KMS-11 (cell line): ENCODE results near the gene CFAP74.

Source experiments
- H2AFZ ChIP-seq: fragments of 200-600 bp; sonication (generic); 2 replicates; pipeline ENCODE4 v1.6.1; 2016; ENCODE audit warnings: antibody characterized with exemption, mixed run types, low read depth
- H3K27ac ChIP-seq: fragments of 200-600 bp; sonication (generic); 2 replicates; pipeline ENCODE4 v1.6.1; 2016; ENCODE audit warnings: mild to moderate bottlenecking, mixed run types
- H3K27me3 ChIP-seq: fragments of 200-600 bp; sonication (generic); 2 replicates; pipeline ENCODE4 v1.6.1; 2017; ENCODE audit warnings: mild to moderate bottlenecking, low read depth, mixed run types, moderate library complexity; ENCODE audit not compliant: insufficient read depth
- H3K36me3 ChIP-seq: fragments of 200-600 bp; sonication (generic); 2 replicates; pipeline ENCODE4 v1.6.1; 2017; ENCODE audit warnings: mild to moderate bottlenecking, mixed run types; ENCODE audit not compliant: insufficient read depth
- H3K4me1 ChIP-seq: fragments of 200-600 bp; sonication (generic); 2 replicates; pipeline ENCODE4 v1.6.1; 2016; ENCODE audit warnings: mild to moderate bottlenecking, low read depth, mixed run types; ENCODE audit not compliant: poor library complexity, severe bottlenecking
- H3K4me2 ChIP-seq: fragments of 200-600 bp; sonication (generic); 2 replicates; pipeline ENCODE4 v1.7.0; 2016; ENCODE audit warnings: mild to moderate bottlenecking, mixed run types
- H3K4me3 ChIP-seq: fragments of 200-600 bp; sonication (generic); IDR thresholded peaks from 2 replicates; pipeline ENCODE4 v1.6.1; 2017; ENCODE audit warnings: low read depth, low read length, mixed read lengths; ENCODE audit not compliant: insufficient read depth
- H3K79me2 ChIP-seq: fragments of 200-600 bp; sonication (generic); 2 replicates; pipeline ENCODE4 v1.6.1; 2016; ENCODE audit warnings: low read depth, mixed run types; ENCODE audit not compliant: insufficient read depth
- H3K9ac ChIP-seq: fragments of 200-600 bp; sonication (generic); 2 replicates; pipeline ENCODE4 v1.6.1; 2016; ENCODE audit warnings: mild to moderate bottlenecking, mixed run types
- H4K20me1 ChIP-seq: fragments of 200-600 bp; sonication (generic); 2 replicates; pipeline ENCODE4 v1.6.1; 2016; ENCODE audit warnings: mild to moderate bottlenecking, mixed run types; ENCODE audit not compliant: insufficient read depth
- CTCF ChIP-seq: fragments of 200-600 bp; sonication (generic); conservative IDR thresholded peaks from 2 replicates; pipeline ENCODE4 v1.6.1; 2017; ENCODE audit warnings: low read depth, mild to moderate bottlenecking, antibody characterized with exemption, low read length, moderate library complexity, mixed read lengths

The CFAP74 gene

GRCh38 chr1:1967151-1967550, 36.4 kb downstream of the CFAP74 start:
- Histone ChIP-seq H3K4me3 (no peak overlapping the region), H4K20me1 (no peaks in the 10 kb centered on the region), H3K79me2 (no peaks in the 10 kb centered on the region), H3K36me3 (no peaks in the 10 kb centered on the region), H3K27me3 (peaks cover 64% of the 10 kb centered on the region), H3K9ac (no peak overlapping the region), H2AFZ (no peak overlapping the region), H3K4me1 (no peaks in the 10 kb centered on the region), H3K27ac (no peak overlapping the region), H3K4me2 (no peak overlapping the region)
- TF ChIP-seq CTCF, result no peak

- H3K27ac ChIP-seq, result no peak overlapping the region
- no peak overlapping the region for H2AFZ ChIP-seq
- H4K20me1 ChIP-seq, result no peaks in the 10 kb centered on the region
- peaks cover 70% of the 10 kb centered on the region for H3K27me3 ChIP-seq
- no peaks in the 10 kb centered on the region for H3K79me2 ChIP-seq
- H3K4me2 ChIP-seq, result no peak overlapping the region
- H3K36me3 ChIP-seq, result no peaks in the 10 kb centered on the region
- no peaks in the 10 kb centered on the region for H3K4me1 ChIP-seq
- TF ChIP-seq CTCF, result no peak
- no peak overlapping the region for H3K4me3 ChIP-seq
- H3K9ac ChIP-seq, result no peak overlapping the region
Measured at GRCh38 chr1:1966071-1966740, 37.4 kb downstream of the CFAP74 start.

- Histone ChIP-seq H3K9ac (no peak overlapping the region), H3K36me3 (no peaks in the 10 kb centered on the region), H3K4me3 (no peak overlapping the region), H3K27ac (no peak overlapping the region), H3K27me3 (peaks cover 77% of the 10 kb centered on the region), H3K4me1 (no peaks in the 10 kb centered on the region), H2AFZ (no peak overlapping the region), H4K20me1 (no peaks in the 10 kb centered on the region), H3K4me2 (no peak overlapping the region), H3K79me2 (no peaks in the 10 kb centered on the region)
- TF ChIP-seq CTCF, result no peak
Measured at GRCh38 chr1:1965546-1965945, 38.0 kb downstream of the CFAP74 start.

GRCh38 chr1:1964811-1965210, 38.8 kb downstream of the CFAP74 start:
- H3K36me3 ChIP-seq, result no peaks in the 10 kb centered on the region
- H3K27ac ChIP-seq, result no peak overlapping the region
- H2AFZ ChIP-seq, result no peak overlapping the region
- no peaks in the 10 kb centered on the region for H3K79me2 ChIP-seq
- H3K4me1 ChIP-seq, result no peaks in the 10 kb centered on the region
- no peaks in the 10 kb centered on the region for H4K20me1 ChIP-seq
- H3K4me2 ChIP-seq, result no peak overlapping the region
- peaks cover 84% of the 10 kb centered on the region for H3K27me3 ChIP-seq
- H3K4me3 ChIP-seq, result no peak overlapping the region
- no peak for TF ChIP-seq CTCF
- H3K9ac ChIP-seq, result no peak overlapping the region
